ENCODE results near the gene AQP3. TPM values are rescaled to one million over a fixed set of nuclear protein-coding genes. Genes with fewer than 3 reads are reported as not detected.
A peak's percentile ranks its signal among the peaks of the same experiment; 100 is the strongest.

The AQP3 gene
- total RNA-seq, 4 donors from 2014 or later: 3.9 to 100 (median 15.5) TPM

DNA sequence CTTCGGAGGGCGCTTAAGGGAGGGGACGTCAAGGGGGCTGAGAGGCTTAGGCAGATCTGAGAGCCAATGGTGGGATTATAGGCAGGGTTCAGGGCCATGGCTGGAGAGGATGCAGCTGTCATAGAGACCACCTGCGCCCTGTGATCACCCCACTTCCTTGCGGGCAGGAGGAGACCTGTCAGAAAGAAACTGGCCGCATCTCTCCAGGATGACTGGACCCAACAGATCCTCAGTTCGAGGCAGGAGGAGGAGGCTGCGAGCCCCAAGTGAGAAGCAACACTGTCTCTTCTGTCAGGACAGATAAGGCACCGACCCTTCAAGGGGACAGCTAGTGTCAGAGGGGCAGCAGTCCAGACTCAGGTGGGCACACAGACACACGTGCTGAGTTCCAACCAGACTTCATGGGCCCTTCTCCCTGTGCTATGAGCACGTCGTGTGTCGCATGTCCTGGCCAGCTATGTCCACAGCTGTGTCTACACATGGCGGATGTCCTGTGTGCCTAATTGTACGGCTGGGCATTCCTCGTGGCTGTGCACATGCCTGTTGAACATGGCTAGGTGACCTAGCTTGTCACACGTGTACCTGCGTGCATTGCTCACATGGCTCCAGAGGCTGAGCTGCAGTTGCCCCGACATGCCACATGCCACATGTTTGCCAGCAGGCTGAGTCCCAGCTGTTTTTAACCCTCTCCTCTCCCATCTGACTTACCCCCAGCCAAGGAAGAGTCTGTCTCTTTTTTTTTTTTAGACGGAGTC, 583 bp upstream of the AQP3 start:
- peak overlapping the region in 2 of 4 donors; percentile 3 to 62 for H3K27ac ChIP-seq
- H3K9me3 ChIP-seq: no peaks in the 10 kb centered on the region
- peak overlapping the region; percentile 35 to 50 for H3K4me3 ChIP-seq
- H3K27me3 ChIP-seq: no peaks in the 10 kb centered on the region
- H3K4me1 ChIP-seq: peaks cover 0 to 30% (median 3%) of the 10 kb centered on the region in 3 donors
- peaks cover 0 to 3% of the 10 kb centered on the region in 2 donors for H3K36me3 ChIP-seq
- TF ChIP-seq EP300 (IDR thresholded peaks at IDR 0.05) (no peak), POLR2A (IDR thresholded peaks at IDR 0.05) (no peak), POLR2AphosphoS5 (IDR thresholded peaks at IDR 0.05) (no peak)
- TF ChIP-seq, protein P1, sequence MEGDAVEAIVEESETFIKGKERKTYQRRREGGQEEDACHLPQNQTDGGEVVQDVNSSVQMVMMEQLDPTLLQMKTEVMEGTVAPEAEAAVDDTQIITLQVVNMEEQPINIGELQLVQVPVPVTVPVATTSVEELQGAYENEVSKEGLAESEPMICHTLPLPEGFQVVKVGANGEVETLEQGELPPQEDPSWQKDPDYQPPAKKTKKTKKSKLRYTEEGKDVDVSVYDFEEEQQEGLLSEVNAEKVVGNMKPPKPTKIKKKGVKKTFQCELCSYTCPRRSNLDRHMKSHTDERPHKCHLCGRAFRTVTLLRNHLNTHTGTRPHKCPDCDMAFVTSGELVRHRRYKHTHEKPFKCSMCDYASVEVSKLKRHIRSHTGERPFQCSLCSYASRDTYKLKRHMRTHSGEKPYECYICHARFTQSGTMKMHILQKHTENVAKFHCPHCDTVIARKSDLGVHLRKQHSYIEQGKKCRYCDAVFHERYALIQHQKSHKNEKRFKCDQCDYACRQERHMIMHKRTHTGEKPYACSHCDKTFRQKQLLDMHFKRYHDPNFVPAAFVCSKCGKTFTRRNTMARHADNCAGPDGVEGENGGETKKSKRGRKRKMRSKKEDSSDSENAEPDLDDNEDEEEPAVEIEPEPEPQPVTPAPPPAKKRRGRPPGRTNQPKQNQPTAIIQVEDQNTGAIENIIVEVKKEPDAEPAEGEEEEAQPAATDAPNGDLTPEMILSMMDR (IDR thresholded peaks at IDR 0.05): no peak
- 39 to 54% methylated on average over 3 to 8 of the region's 20 CpGs for WGBS, 2 donors (ENCODE audit: low coverage in 1 of 2)
- ATAC-seq: no peak

DNA sequence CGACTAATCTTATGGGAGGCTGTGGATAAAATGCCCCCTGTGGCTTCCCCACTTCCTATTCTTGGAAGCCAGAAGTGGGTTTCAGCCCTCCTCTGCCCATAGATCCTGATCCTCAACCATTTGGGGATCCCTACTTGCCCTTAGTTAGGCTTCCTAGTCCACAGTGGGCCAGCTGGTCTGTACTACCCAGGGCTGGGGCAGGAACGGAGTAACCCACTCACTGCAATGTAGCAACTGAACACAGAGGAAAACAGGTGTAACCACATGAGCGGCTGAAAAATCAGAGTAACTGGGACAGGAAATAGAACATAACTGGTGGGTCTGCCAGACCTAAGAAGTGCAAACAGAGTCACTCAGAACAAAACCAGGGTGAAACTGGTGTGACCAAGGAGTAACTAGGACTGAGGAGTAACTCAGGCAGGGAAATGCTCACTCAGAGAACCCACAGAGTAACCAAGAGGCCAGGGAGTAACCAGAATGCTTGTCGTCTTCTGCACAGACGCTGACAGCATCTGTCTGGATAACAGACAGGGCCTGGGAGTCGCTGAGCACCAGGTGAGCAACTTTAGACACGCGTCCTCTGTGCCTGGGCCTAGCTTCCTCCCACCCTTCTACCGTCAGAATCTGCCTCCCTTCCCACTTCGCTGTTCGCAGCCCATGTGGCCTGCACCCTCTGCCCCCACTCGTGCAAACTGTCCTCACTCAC, 1.0 kb downstream of the AQP3 start:
- no peak for ATAC-seq
- Histone ChIP-seq H3K4me1 (peaks cover 0 to 30% (median 3%) of the 10 kb centered on the region in 3 donors), H3K36me3 (peaks cover 0 to 19% of the 10 kb centered on the region in 2 donors), H3K4me3 (peak overlapping the region in 1 of 2 donors; percentile 50), H3K9me3 (no peaks in the 10 kb centered on the region), H3K27ac (peak overlapping the region in 2 of 4 donors; percentile 3 to 10), H3K27me3 (no peaks in the 10 kb centered on the region)
- TF ChIP-seq POLR2AphosphoS5 (IDR thresholded peaks at IDR 0.05) (no peak), POLR2A (IDR thresholded peaks at IDR 0.05) (no peak), EP300 (IDR thresholded peaks at IDR 0.05) (no peak)
- TF ChIP-seq, protein P1 (IDR thresholded peaks at IDR 0.05): no peak
- WGBS, 2 donors (ENCODE audit: low coverage in 1 of 2): 57 to 60% methylated on average over 1 to 5 of the region's 12 CpGs

DNA sequence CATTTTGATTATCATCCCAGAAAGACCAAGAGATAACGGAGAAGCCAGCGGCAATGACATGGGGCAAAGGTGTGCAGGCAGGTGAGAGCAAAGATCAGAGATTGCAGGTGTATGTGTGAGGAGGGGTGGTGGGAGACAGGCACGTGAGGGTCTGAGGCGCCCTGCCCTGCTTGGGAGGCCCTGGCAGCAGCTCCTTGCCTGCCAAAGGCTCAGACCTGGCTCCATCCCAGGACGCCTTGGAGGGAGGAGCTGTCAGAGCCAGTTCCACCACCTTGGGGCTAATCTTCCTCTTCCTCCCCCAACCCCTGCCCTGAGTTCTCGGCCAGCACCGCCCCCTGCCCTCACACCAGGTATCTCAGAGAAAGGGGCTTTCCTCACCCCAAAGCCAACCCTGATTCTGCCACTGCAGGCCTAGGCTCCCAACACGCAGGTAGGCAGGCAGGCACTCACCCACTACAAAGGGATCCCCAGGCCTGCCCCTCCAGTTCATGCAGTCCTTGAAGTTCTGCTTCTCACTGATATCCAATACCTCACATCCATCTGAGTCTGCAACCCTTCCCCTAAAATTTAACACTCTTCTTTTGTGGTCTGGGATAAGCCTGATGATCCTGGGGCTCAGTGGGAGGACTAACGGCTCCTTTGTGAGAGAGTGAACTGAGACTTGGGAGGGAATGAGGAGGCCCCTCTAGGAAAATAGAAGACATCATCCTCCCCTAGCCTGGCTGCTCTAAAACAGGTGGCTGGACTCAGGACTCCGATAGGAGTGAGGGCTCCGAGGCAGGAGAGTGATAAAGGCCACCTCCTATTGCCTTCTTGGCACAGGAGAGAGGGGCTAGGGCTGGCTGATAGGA, 1.8 kb downstream of the AQP3 start:
- no peak overlapping the region for H3K4me3 ChIP-seq
- TF ChIP-seq POLR2AphosphoS5 (IDR thresholded peaks at IDR 0.05) (no peak), POLR2A (IDR thresholded peaks at IDR 0.05) (no peak), EP300 (IDR thresholded peaks at IDR 0.05) (no peak)
- TF ChIP-seq, protein P1 (IDR thresholded peaks at IDR 0.05): no peak
- H3K9me3 ChIP-seq: no peaks in the 10 kb centered on the region
- peaks cover 0 to 30% (median 3%) of the 10 kb centered on the region in 3 donors for H3K4me1 ChIP-seq
- 72 to 92% methylated on average over 4 to 6 of the region's 11 CpGs for WGBS, 2 donors (ENCODE audit: low coverage in 1 of 2)
- peaks cover 0 to 19% of the 10 kb centered on the region in 2 donors for H3K36me3 ChIP-seq
- ATAC-seq: no peak
- peak overlapping the region in 1 of 4 donors; percentile 1 for H3K27ac ChIP-seq
- H3K27me3 ChIP-seq: no peaks in the 10 kb centered on the region

DNA sequence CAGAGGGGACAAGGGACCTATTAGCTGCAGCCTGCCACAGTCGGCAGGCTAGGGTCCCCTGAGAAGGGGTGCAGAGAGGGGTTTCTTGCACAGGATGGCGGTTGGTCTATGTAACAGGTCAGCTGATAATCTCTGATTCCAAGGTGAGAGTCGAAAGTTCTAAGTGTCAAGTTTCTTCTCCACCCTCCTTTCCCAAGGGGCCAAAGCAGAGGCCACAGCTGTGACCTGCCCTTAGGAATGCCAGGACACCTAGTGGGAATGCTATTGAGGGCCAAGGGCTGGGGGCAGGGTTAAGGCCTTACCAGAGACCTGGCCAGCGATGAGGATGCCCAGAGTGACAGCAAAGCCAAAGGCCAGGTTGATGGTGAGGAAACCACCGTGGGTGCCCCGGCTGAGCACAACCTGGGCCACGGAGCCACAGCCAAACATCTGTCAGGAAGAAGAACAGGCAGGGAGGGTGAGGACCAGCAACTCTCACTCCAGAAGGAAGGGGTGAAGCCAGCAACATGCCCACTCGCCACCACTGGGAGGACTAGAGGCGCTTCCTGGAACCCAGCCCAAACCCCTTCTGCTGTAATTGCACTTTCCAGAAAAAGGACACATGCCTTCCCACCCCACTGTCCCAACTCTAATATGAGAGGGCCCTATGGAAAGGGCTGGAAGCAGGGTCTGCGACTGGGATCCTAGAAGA, 3.8 kb downstream of the AQP3 start:
- WGBS, 2 donors (ENCODE audit: low coverage in 1 of 2): 83% methylated on average over 3 of the region's 10 CpGs; no CpG with 5 or more reads in 1 of the 2 donors
- H3K27ac ChIP-seq: no peak overlapping the region
- peaks cover 0 to 19% of the 10 kb centered on the region in 2 donors for H3K36me3 ChIP-seq
- H3K4me1 ChIP-seq: peaks cover 0 to 30% (median 3%) of the 10 kb centered on the region in 3 donors
- no peak for ATAC-seq
- H3K27me3 ChIP-seq: no peaks in the 10 kb centered on the region
- no peak overlapping the region for H3K4me3 ChIP-seq
- H3K9me3 ChIP-seq: no peaks in the 10 kb centered on the region
- TF ChIP-seq EP300 (IDR thresholded peaks at IDR 0.05): no peak
